MCF 10A (cell line): Measurements from ENCODE around the gene HLA-DMB. TPM values are rescaled to one million over a fixed set of nuclear protein-coding genes. Genes with fewer than 3 reads are reported as not detected.

Experiments
- BruUV-seq: library from RNA; stranded (reverse); fragments of 400-500 nt; replicated peaks from 2 replicates; lab custom pipeline; 2021; lab: Mats Ljungman, UMichigan
- CTCF ChIA-PET: fragments of 300-600 bp; sonication (Branson Sonifier 250); formaldehyde crosslinking; extraction: SDS; loops from one replicate; lab custom pipeline; 2021; ENCODE audit warnings: antibody characterized with exemption, inconsistent platforms; lab: Yijun Ruan, JAX
- POLR2A ChIA-PET: fragments of 300-600, 350-650 bp; sonication (Branson Sonifier 250); formaldehyde crosslinking; extraction: SDS; loops from one replicate; lab custom pipeline; 2020; ENCODE audit warnings: antibody characterized with exemption, inconsistent platforms; lab: Yijun Ruan, JAX
- DNase-seq: peaks from one replicate; pipeline ENCODE4 v3.0.0-alpha.2; 2018; ENCODE audit not compliant: unreplicated experiment
- H3K27ac Mint-ChIP-seq: one replicate; pipeline ENCODE4 v1.8.0; 2022; ENCODE audit warnings: mild to moderate bottlenecking, low read depth, mixed read lengths; ENCODE audit not compliant: unreplicated experiment
- H3K27me3 Mint-ChIP-seq: one replicate; pipeline ENCODE4 v1.8.0; 2022; ENCODE audit warnings: mixed read lengths; ENCODE audit not compliant: insufficient read depth, unreplicated experiment
- H3K36me3 Mint-ChIP-seq: one replicate; pipeline ENCODE4 v1.8.0; 2022; ENCODE audit warnings: mild to moderate bottlenecking, moderate library complexity, mixed read lengths; ENCODE audit not compliant: insufficient read depth, unreplicated experiment
- H3K4me1 Mint-ChIP-seq: one replicate; pipeline ENCODE4 v1.8.0; 2022; ENCODE audit warnings: mixed read lengths; ENCODE audit not compliant: insufficient read depth, unreplicated experiment
- H3K4me3 Mint-ChIP-seq: one replicate; pipeline ENCODE4 v1.8.0; 2022; ENCODE audit warnings: mild to moderate bottlenecking, moderate library complexity, mixed read lengths; ENCODE audit not compliant: unreplicated experiment
- H3K9me3 Mint-ChIP-seq: one replicate; pipeline ENCODE4 v1.8.0; 2022; ENCODE audit warnings: mixed read lengths; ENCODE audit not compliant: unreplicated experiment
- intact Hi-C: fragments of 100-400 bp; cut with micrococcal nuclease; formaldehyde crosslinking; loops from 2 replicates; pipeline ENCODE4 v1.14.1; 2022
- total RNA-seq: library from RNA; stranded (reverse); gene quantifications from 2 replicates; pipeline ENCODE4 v1.2.3, GENCODE V29; 2022
- TF ChIP-seq, protein P1 (sequence below): fragments of 200-600 bp; IDR thresholded peaks from one replicate; pipeline ENCODE4 v1.8.0; 2022; ENCODE audit warnings: antibody characterized with exemption, mild to moderate bottlenecking; ENCODE audit not compliant: unreplicated experiment

HLA-DMB gene
- total RNA-seq, 1 experiment from 2014 or later: not detected

DNA sequence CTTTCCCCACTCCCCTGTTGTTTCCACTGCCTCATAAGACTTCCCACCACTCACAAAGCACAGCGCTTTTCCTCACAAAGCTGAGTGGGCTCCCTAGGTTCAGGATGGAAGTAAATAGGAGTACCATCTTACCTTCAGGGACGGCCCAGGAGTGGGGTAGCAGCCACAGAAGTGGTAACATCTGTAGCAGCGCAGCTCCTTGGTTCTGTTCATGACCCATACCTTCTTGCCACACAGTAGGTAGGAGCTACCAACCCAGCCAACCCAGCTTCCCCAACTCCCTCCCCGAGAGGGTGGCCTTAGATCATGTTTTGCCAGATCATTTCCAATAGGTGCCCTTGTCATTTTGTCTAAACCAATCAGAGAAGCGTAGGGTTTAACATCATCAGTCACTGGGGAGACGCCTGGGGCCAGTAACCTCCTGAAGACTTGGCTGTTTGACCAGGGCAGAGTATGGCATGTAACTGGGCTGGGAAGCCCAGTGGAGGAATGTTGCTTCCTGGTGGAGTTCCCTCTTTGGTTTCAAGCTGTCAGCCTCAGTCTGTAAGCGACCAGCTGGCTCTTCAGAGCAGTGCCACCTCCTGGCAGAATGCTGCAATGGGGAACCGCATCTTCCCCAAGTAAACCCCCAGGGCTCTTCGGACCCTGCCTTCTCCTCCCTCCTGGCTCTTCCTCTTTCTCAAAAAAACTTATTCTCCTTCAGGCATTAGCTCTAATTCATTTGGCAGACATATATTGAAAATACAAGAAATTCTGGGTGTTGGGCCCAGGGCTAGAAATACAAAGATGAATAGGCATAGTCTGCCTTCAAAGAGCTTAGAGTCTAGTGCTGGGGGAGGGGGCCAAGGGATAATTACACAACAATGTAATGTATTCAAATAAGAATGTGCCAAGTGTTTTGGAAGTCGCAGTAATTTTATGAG lies 12.2 kb upstream of the HLA-DMB start, which contains the start of gene HLA-DMA:
HLA-DMA (minus strand) TSS at position 281 of the 923 bp plus-strand sequence; CDS start at position 220, 61 bp downstream.
- DNase-seq: peak; percentile 89
- H3K27ac Mint-ChIP-seq: no peak within 1 kb of the TSS
- intact Hi-C loops: loop anchor here (2.0 kb wide), 1 partner anchor 32 kb away; no protein-coding TSS in a partner anchor
- POLR2A ChIA-PET: interaction anchor here (0.6 to 8.2 kb wide), 11 partner anchors 10 to 776 kb away, joined by 3 to 130 read pairs (median 4); partner anchors contain the start of genes BRD2, PSMB8, RING1 and TAP2
- H3K9me3 Mint-ChIP-seq: no peaks in the 10 kb centered on the region
- no TSS peak for BruUV-seq
- H3K4me1 Mint-ChIP-seq: no peaks in the 10 kb centered on the region
- H3K4me3 Mint-ChIP-seq: no peak within 1 kb of the TSS
- TF ChIP-seq, protein P1, sequence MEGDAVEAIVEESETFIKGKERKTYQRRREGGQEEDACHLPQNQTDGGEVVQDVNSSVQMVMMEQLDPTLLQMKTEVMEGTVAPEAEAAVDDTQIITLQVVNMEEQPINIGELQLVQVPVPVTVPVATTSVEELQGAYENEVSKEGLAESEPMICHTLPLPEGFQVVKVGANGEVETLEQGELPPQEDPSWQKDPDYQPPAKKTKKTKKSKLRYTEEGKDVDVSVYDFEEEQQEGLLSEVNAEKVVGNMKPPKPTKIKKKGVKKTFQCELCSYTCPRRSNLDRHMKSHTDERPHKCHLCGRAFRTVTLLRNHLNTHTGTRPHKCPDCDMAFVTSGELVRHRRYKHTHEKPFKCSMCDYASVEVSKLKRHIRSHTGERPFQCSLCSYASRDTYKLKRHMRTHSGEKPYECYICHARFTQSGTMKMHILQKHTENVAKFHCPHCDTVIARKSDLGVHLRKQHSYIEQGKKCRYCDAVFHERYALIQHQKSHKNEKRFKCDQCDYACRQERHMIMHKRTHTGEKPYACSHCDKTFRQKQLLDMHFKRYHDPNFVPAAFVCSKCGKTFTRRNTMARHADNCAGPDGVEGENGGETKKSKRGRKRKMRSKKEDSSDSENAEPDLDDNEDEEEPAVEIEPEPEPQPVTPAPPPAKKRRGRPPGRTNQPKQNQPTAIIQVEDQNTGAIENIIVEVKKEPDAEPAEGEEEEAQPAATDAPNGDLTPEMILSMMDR: peak; percentile 45
- H3K36me3 Mint-ChIP-seq: no peaks in the 10 kb centered on the region
- no peaks in the 10 kb centered on the region for H3K27me3 Mint-ChIP-seq
- CTCF ChIA-PET: interaction anchor here (0.5 to 4.4 kb wide), 28 partner anchors 10 to 883 kb away, joined by 3 to 55 read pairs (median 4); partner anchors contain the start of genes BRD2 and HLA-DMB

DNA sequence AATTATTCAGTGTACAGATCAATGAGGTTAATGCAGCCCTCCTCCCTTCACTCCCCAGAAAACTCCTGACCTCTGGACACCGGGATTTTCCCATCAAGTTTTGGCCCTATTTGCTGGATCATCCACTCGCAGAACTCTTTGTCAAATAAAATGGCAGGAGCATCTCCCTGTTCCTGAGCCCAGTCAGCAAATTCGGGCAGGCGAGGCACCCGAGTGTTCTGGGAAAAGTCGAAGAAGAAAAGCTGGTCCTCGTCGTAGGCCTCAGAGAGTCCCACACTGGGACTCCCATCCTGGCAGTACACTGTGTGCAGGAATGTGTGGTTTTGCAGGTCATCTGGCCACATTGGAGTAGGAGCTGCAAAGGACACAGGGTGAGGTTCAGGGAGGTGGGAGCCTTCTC lies 9.6 kb upstream of the HLA-DMB start:
- ChIA-PET POLR2A (interaction anchor here (0.8 to 2.9 kb wide), 2 partner anchors 17 to 23 kb away, joined by 3 to 15 read pairs; partner anchors contain the start of gene BRD2), CTCF (interaction anchor here (0.6 to 2.6 kb wide), 10 partner anchors 17 to 78 kb away, joined by 3 to 20 read pairs (median 5); partner anchors contain the start of gene BRD2)
- H3K4me1 Mint-ChIP-seq: peaks cover 3% of the 10 kb centered on the region
- BruUV-seq: no TSS peak
- H3K4me3 Mint-ChIP-seq: no peak overlapping the region
- TF ChIP-seq, protein P1: no peak
- no peak for DNase-seq
- H3K27ac Mint-ChIP-seq: no peak overlapping the region
- no peaks in the 10 kb centered on the region for H3K9me3 Mint-ChIP-seq
- no peaks in the 10 kb centered on the region for H3K27me3 Mint-ChIP-seq
- intact Hi-C loops: no loop called here
- H3K36me3 Mint-ChIP-seq: no peaks in the 10 kb centered on the region

DNA sequence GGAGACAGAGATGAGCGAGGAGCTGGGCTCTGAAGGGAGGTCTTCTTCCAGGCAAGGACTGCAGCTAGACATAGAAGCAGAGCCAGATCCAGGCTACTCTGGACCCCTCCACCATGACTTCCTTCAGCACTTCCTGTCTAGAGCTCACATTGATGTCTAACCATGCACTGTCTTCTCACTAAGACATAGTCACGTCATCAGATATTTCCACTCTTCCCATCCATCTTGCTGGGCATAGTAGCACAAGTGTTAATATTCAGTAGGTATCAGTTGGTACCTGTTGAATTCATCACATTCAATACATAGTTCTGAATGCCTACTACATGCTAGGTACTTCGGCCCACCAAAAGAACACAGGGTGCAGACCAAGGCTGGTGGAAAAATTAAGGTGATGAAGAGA lies 9.2 kb upstream of the HLA-DMB start:
- H3K27ac Mint-ChIP-seq: no peak overlapping the region
- H3K4me1 Mint-ChIP-seq: peaks cover 5% of the 10 kb centered on the region
- POLR2A ChIA-PET: interaction anchor here (0.8 to 2.9 kb wide), 2 partner anchors 18 to 23 kb away, joined by 3 to 15 read pairs; partner anchors contain the start of gene BRD2
- H3K27me3 Mint-ChIP-seq: no peaks in the 10 kb centered on the region
- H3K4me3 Mint-ChIP-seq: no peak overlapping the region
- BruUV-seq: no TSS peak
- no peaks in the 10 kb centered on the region for H3K36me3 Mint-ChIP-seq
- CTCF ChIA-PET: interaction anchor here (0.6 to 2.6 kb wide), 10 partner anchors 17 to 77 kb away, joined by 3 to 20 read pairs (median 5); partner anchors contain the start of gene BRD2
- intact Hi-C loops: no loop called here
- DNase-seq: no peak
- H3K9me3 Mint-ChIP-seq: no peaks in the 10 kb centered on the region
- TF ChIP-seq, protein P1: no peak
